Measurements from ENCODE around the gene ATRNL1. TPM values are rescaled to one million over a fixed set of nuclear protein-coding genes. Genes with fewer than 3 reads are reported as not detected.

Gene ATRNL1, protein sequence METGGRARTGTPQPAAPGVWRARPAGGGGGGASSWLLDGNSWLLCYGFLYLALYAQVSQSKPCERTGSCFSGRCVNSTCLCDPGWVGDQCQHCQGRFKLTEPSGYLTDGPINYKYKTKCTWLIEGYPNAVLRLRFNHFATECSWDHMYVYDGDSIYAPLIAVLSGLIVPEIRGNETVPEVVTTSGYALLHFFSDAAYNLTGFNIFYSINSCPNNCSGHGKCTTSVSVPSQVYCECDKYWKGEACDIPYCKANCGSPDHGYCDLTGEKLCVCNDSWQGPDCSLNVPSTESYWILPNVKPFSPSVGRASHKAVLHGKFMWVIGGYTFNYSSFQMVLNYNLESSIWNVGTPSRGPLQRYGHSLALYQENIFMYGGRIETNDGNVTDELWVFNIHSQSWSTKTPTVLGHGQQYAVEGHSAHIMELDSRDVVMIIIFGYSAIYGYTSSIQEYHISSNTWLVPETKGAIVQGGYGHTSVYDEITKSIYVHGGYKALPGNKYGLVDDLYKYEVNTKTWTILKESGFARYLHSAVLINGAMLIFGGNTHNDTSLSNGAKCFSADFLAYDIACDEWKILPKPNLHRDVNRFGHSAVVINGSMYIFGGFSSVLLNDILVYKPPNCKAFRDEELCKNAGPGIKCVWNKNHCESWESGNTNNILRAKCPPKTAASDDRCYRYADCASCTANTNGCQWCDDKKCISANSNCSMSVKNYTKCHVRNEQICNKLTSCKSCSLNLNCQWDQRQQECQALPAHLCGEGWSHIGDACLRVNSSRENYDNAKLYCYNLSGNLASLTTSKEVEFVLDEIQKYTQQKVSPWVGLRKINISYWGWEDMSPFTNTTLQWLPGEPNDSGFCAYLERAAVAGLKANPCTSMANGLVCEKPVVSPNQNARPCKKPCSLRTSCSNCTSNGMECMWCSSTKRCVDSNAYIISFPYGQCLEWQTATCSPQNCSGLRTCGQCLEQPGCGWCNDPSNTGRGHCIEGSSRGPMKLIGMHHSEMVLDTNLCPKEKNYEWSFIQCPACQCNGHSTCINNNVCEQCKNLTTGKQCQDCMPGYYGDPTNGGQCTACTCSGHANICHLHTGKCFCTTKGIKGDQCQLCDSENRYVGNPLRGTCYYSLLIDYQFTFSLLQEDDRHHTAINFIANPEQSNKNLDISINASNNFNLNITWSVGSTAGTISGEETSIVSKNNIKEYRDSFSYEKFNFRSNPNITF (N-terminal part only)
- 65.1 to 99.7 TPM (median 66.0 TPM) in 3 replicates for total RNA-seq
- long read RNA-seq, full-length matches to known transcripts, result 24 of 41 reads
- long read RNA-seq, partial matches to known transcripts, result 7 of 41 reads
- long read RNA-seq, other reads (novel, unspliced or antisense), result 10 of 41 reads

DNA sequence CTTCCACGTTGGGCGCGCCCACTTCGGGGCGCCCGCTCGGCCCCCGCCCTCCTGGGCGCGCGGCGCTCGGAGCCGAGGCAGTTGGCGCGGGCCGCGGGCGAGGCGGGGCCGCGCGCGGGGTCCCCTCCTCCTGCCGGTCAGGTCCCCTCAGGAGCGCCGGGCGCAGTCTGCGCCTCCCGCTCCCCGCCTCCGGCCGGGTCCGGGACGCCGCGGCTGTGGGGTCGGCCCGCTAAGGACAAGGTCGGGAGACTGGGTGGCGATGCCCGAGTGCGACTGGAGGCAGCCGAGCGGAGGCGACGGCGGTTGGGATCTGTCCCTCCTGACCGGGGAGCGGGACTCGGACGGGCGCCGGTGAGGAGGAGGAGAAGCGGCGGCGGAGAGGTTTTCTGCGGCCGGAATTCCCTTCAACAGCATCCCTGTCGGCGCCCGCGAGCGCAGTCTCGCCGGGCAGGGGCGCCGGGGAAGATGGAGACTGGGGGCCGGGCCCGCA, at the start of gene ATRNL1:
TSS of gene ATRNL1 (plus strand) at position 80 of the 490 bp plus-strand sequence. CDS start at position 466, 386 bp downstream.
- Mint-ChIP-seq H3K4me1 (ENCODE audit: low read depth) (peaks cover 32% of the 10 kb centered on the region), H3K36me3 (ENCODE audit: low read depth) (no peaks in the 10 kb centered on the region), H3K9me3 (ENCODE audit: low read depth) (no peaks in the 10 kb centered on the region), H3K27ac (ENCODE audit: unreplicated experiment) (peak within 1 kb of the TSS; percentile 87), H3K4me3 (ENCODE audit: unreplicated experiment) (peak within 1 kb of the TSS; percentile 82), H3K27me3 (ENCODE audit: low read depth) (no peaks in the 10 kb centered on the region)
- no peak for DNase-seq (ENCODE audit: low spot score)
- TF ChIP-seq, protein P1, sequence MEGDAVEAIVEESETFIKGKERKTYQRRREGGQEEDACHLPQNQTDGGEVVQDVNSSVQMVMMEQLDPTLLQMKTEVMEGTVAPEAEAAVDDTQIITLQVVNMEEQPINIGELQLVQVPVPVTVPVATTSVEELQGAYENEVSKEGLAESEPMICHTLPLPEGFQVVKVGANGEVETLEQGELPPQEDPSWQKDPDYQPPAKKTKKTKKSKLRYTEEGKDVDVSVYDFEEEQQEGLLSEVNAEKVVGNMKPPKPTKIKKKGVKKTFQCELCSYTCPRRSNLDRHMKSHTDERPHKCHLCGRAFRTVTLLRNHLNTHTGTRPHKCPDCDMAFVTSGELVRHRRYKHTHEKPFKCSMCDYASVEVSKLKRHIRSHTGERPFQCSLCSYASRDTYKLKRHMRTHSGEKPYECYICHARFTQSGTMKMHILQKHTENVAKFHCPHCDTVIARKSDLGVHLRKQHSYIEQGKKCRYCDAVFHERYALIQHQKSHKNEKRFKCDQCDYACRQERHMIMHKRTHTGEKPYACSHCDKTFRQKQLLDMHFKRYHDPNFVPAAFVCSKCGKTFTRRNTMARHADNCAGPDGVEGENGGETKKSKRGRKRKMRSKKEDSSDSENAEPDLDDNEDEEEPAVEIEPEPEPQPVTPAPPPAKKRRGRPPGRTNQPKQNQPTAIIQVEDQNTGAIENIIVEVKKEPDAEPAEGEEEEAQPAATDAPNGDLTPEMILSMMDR (IDR thresholded peaks at IDR 0.05), result no peak

DNA sequence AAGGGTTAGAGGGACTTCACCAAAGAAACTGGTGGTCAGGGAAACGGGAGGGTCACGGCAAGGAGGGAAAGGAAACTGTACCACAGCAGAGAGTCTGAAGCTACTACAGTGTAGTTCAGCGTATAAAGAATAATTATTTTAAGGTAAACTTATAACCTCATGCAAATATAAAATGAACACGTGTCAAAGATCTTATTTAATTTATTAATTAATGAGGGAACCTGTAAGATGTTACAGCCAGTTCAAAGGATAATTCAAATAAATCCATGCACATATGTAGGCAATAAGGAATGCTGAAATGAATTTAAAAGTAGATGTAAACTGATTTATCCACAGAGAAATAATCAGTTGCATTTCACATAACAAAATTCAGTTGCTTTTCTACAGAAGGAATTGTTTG, 49.4 kb upstream of the ATRNL1 start:
- TF ChIP-seq, protein P1 (IDR thresholded peaks at IDR 0.05), result no peak
- no peak overlapping the region for H3K4me3 Mint-ChIP-seq (ENCODE audit: unreplicated experiment)
- H3K4me1 Mint-ChIP-seq (ENCODE audit: low read depth), result peaks cover 3% of the 10 kb centered on the region
- H3K36me3 Mint-ChIP-seq (ENCODE audit: low read depth), result no peaks in the 10 kb centered on the region
- no peaks in the 10 kb centered on the region for H3K27me3 Mint-ChIP-seq (ENCODE audit: low read depth)
- peaks cover 5% of the 10 kb centered on the region for H3K9me3 Mint-ChIP-seq (ENCODE audit: low read depth)
- H3K27ac Mint-ChIP-seq (ENCODE audit: unreplicated experiment), result no peak overlapping the region
- no peak for DNase-seq (ENCODE audit: low spot score)

DNA sequence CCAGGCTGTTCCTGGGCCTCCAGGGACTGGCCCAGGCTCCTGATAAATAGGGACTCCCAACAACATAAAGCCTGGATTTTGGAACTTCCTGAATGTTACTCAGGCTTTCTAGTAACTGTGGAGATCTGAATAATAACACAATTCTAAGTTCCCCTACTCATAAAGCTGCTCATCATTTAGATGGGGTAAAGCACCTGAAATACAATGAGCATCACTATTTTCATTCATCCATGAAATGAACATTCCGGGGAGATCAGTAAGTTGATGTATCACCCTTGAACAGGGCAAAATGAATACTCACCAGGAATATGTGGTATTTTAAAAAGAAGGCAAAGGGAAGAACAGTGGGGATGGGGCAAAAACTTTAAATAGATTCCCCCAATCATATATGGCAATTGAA, 48.3 kb upstream of the ATRNL1 start:
- Mint-ChIP-seq H3K27ac (ENCODE audit: unreplicated experiment) (no peak overlapping the region), H3K4me3 (ENCODE audit: unreplicated experiment) (no peak overlapping the region), H3K27me3 (ENCODE audit: low read depth) (no peaks in the 10 kb centered on the region), H3K4me1 (ENCODE audit: low read depth) (peaks cover 15% of the 10 kb centered on the region), H3K9me3 (ENCODE audit: low read depth) (peaks cover 5% of the 10 kb centered on the region), H3K36me3 (ENCODE audit: low read depth) (no peaks in the 10 kb centered on the region)
- TF ChIP-seq, protein P1 (IDR thresholded peaks at IDR 0.05), result no peak
- no peak for DNase-seq (ENCODE audit: low spot score)

DNA sequence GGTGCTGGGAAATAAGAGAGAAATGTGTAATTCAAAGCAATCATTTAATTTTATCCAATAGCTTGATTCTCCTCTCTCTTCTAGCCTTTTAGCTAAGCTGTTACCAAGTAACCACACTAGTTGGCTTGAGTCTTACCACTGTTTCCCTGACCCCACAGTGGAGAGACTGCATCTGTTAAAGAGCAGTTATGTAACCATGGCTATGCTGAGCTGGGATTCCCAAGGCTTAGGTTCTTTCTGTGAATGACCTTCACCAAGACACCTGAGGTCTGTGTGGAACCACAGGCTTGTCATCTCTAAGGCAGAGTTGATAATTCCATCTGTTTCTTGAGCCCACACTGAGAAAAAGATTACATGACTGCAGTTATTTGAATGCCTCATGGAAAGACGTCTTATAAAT, 47.7 kb upstream of the ATRNL1 start:
- Mint-ChIP-seq H3K4me1 (ENCODE audit: low read depth) (peaks cover 21% of the 10 kb centered on the region), H3K9me3 (ENCODE audit: low read depth) (peaks cover 5% of the 10 kb centered on the region), H3K27ac (ENCODE audit: unreplicated experiment) (no peak overlapping the region), H3K4me3 (ENCODE audit: unreplicated experiment) (no peak overlapping the region), H3K36me3 (ENCODE audit: low read depth) (no peaks in the 10 kb centered on the region), H3K27me3 (ENCODE audit: low read depth) (no peaks in the 10 kb centered on the region)
- no peak for DNase-seq (ENCODE audit: low spot score)
- TF ChIP-seq, protein P1 (IDR thresholded peaks at IDR 0.05), result no peak
